Naive B cell (primary cell): Measurements from ENCODE around the gene RPL28. TPM values are rescaled to one million over a fixed set of nuclear protein-coding genes. Genes with fewer than 3 reads are reported as not detected.
A peak's percentile ranks its signal among the peaks of the same experiment; 100 is the strongest.

ENCODE experiments used
- ATAC-seq, 2 donors: fragments of 150-1000 bp; cut with Tn5 transposase; 2 replicates each; pipeline ENCODE4 v1.10.0; 2021; ENCODE audit warnings: low read depth in 2 of 2, mild to moderate bottlenecking in 2 of 2, moderate library complexity in 2 of 2
- DNase-seq: peaks from one replicate; pipeline ENCODE4 v3.0.0; 2022
- H3K27ac Mint-ChIP-seq, 6 donors: one replicate each; pipeline ENCODE4 v1.8.0; 2020 to 2022; ENCODE audit warnings: mild to moderate bottlenecking in 6 of 6, mixed read lengths in 6 of 6, moderate library complexity in 5 of 6, inconsistent platforms in 2 of 6
- H3K27me3 Mint-ChIP-seq, 3 donors: one replicate each; pipeline ENCODE4 v1.8.0; 2021 to 2022; ENCODE audit warnings: mixed read lengths in 3 of 3, mild to moderate bottlenecking in 1 of 3
- H3K36me3 Mint-ChIP-seq, 2 donors: one replicate each; pipeline ENCODE4 v1.8.0; 2020 to 2022; ENCODE audit warnings: mixed read lengths in 2 of 2, inconsistent platforms in 1 of 2, mild to moderate bottlenecking in 1 of 2
- H3K4me1 Mint-ChIP-seq, 3 donors: one replicate each; pipeline ENCODE4 v1.8.0; 2020 to 2022; ENCODE audit warnings: mixed read lengths in 3 of 3, inconsistent platforms in 1 of 3, mild to moderate bottlenecking in 1 of 3, moderate library complexity in 1 of 3
- H3K4me3 Mint-ChIP-seq, 8 donors: one replicate each; pipeline ENCODE4 v1.8.0; 2020 to 2022; ENCODE audit warnings: mild to moderate bottlenecking in 8 of 8, mixed read lengths in 8 of 8, moderate library complexity in 8 of 8, inconsistent platforms in 2 of 8
- H3K9me3 Mint-ChIP-seq, 7 donors: one replicate each; pipeline ENCODE4 v1.8.0; 2020 to 2022; ENCODE audit warnings: mixed read lengths in 7 of 7, mild to moderate bottlenecking in 5 of 7, inconsistent platforms in 2 of 7, moderate library complexity in 1 of 7
- polyA plus RNA-seq, 6 donors: library from polyadenylated mRNA; unstranded; fragments of 300-500 nt; fragmentation: Illumina TruSeq; gene quantifications; one replicate each; pipeline ENCODE4 v1.2.3, GENCODE V29; 2021; ENCODE audit warnings: low read depth in 6 of 6

Gene RPL28
- polyA plus RNA-seq, result 100 to 1,000 TPM; 229 to 734 (median 601) TPM

GRCh38 chr19:55385724-55386492, at the start of gene RPL28:
RPL28 (plus strand) TSS chr19:55385932; CDS start chr19:55386358, 426 bp downstream.
- Mint-ChIP-seq H3K36me3 (peaks cover 0 to 8% of the 10 kb centered on the region in 2 donors), H3K4me1 (peaks cover 50 to 82% (median 76%) of the 10 kb centered on the region in 3 donors), H3K9me3 (peaks cover 0 to 5% (median 0%) of the 10 kb centered on the region in 7 donors), H3K27me3 (no peaks in the 10 kb centered on the region), H3K4me3 (peak within 1 kb of the TSS; percentile 91 to 100 (median 100)), H3K27ac (peak within 1 kb of the TSS; percentile 99 to 100 (median 100))
- ATAC-seq, result peak; percentile 77 to 80
- DNase-seq, result peak; percentile 98

GRCh38 chr19:55336101-55336500, 49.6 kb upstream of the RPL28 start:
- H3K4me1 Mint-ChIP-seq, result peaks cover 20 to 25% (median 22%) of the 10 kb centered on the region in 3 donors
- ATAC-seq, result no peak
- peak overlapping the region in 3 of 6 donors; percentile 39 to 96 (median 64) for H3K27ac Mint-ChIP-seq

GRCh38 chr19:55339105-55339888, 46.4 kb upstream of the RPL28 start, which contains the start of gene KMT5C:
KMT5C (plus strand) TSS chr19:55339876; CDS start chr19:55341937, 2,061 bp downstream.
- peak; percentile 72 to 73 for ATAC-seq
- Mint-ChIP-seq H3K36me3 (no peaks in the 10 kb centered on the region), H3K27ac (peak within 1 kb of the TSS; percentile 95 to 99 (median 98)), H3K4me3 (peak within 1 kb of the TSS; percentile 81 to 98 (median 94)), H3K4me1 (peaks cover 26 to 28% (median 26%) of the 10 kb centered on the region in 3 donors), H3K27me3 (peaks cover 16 to 46% (median 22%) of the 10 kb centered on the region in 3 donors), H3K9me3 (no peaks in the 10 kb centered on the region)
- DNase-seq, result peak; percentile 100

More at GRCh38 chr19:55336101-55336500, 49.6 kb upstream of the RPL28 start:
- Mint-ChIP-seq H3K27me3 (peaks cover 24 to 55% (median 33%) of the 10 kb centered on the region in 3 donors), H3K9me3 (no peaks in the 10 kb centered on the region), H3K4me3 (no peak overlapping the region), H3K36me3 (no peaks in the 10 kb centered on the region)
- DNase-seq, result no peak

- Mint-ChIP-seq H3K4me1 (peaks cover 26 to 28% (median 26%) of the 10 kb centered on the region in 3 donors), H3K9me3 (no peaks in the 10 kb centered on the region), H3K27me3 (peaks cover 16 to 40% (median 22%) of the 10 kb centered on the region in 3 donors), H3K27ac (peak overlapping the region; percentile 95 to 99 (median 98)), H3K36me3 (no peaks in the 10 kb centered on the region), H3K4me3 (peak overlapping the region; percentile 81 to 98 (median 94))
- ATAC-seq (no peak), DNase-seq (no peak)
These were observed 45.6 kb upstream of the RPL28 start for GRCh38 chr19:55339889-55340783.

- no peaks in the 10 kb centered on the region for H3K9me3 Mint-ChIP-seq
- peaks cover 16 to 34% (median 22%) of the 10 kb centered on the region in 3 donors for H3K27me3 Mint-ChIP-seq
- H3K36me3 Mint-ChIP-seq, result no peaks in the 10 kb centered on the region
- DNase-seq, result no peak
- ATAC-seq, result no peak
- peak overlapping the region in 5 of 6 donors; percentile 60 to 98 (median 81) for H3K27ac Mint-ChIP-seq
- H3K4me1 Mint-ChIP-seq, result peaks cover 26 to 28% (median 26%) of the 10 kb centered on the region in 3 donors
- H3K4me3 Mint-ChIP-seq, result peak overlapping the region; percentile 78 to 97 (median 86)
These were observed 45.0 kb upstream of the RPL28 start for GRCh38 chr19:55340784-55341147.

- Mint-ChIP-seq H3K27ac (peak overlapping the region in 4 of 6 donors; percentile 72 to 98 (median 92)), H3K36me3 (no peaks in the 10 kb centered on the region), H3K27me3 (peaks cover 16 to 30% (median 21%) of the 10 kb centered on the region in 3 donors), H3K4me3 (peak overlapping the region; percentile 78 to 97 (median 86)), H3K9me3 (no peaks in the 10 kb centered on the region), H3K4me1 (peaks cover 26 to 28% (median 26%) of the 10 kb centered on the region in 3 donors)
- no peak for DNase-seq
- no peak for ATAC-seq
These were observed 44.6 kb upstream of the RPL28 start for GRCh38 chr19:55341171-55341588.

GRCh38 chr19:55341595-55342531, 43.9 kb upstream of the RPL28 start:
- Mint-ChIP-seq H3K4me3 (peak overlapping the region in 6 of 8 donors; percentile 9 to 82 (median 52)), H3K9me3 (no peaks in the 10 kb centered on the region), H3K4me1 (peaks cover 26 to 28% (median 26%) of the 10 kb centered on the region in 3 donors), H3K36me3 (no peaks in the 10 kb centered on the region), H3K27ac (peak overlapping the region in 5 of 6 donors; percentile 72 to 98 (median 82)), H3K27me3 (peaks cover 13 to 23% (median 14%) of the 10 kb centered on the region in 3 donors)
- DNase-seq (no peak), ATAC-seq (no peak)

GRCh38 chr19:55344444-55344843, 41.3 kb upstream of the RPL28 start:
- no peak overlapping the region for H3K4me3 Mint-ChIP-seq

GRCh38 chr19:55345101-55345817, 40.5 kb upstream of the RPL28 start:
- ATAC-seq (no peak), DNase-seq (no peak)
- peak overlapping the region in 1 of 8 donors; percentile 34 for H3K4me3 Mint-ChIP-seq
- peak overlapping the region in 2 of 6 donors; percentile 80 to 81 for H3K27ac Mint-ChIP-seq
- H3K9me3 Mint-ChIP-seq, result no peaks in the 10 kb centered on the region
- no peaks in the 10 kb centered on the region for H3K36me3 Mint-ChIP-seq
- peaks cover 0 to 11% (median 10%) of the 10 kb centered on the region in 3 donors for H3K27me3 Mint-ChIP-seq
- H3K4me1 Mint-ChIP-seq, result peaks cover 9 to 14% (median 13%) of the 10 kb centered on the region in 3 donors

More at GRCh38 chr19:55344444-55344843, 41.3 kb upstream of the RPL28 start:
- no peak for DNase-seq
- Mint-ChIP-seq H3K27ac (peak overlapping the region in 1 of 6 donors; percentile 47), H3K27me3 (peaks cover 4 to 11% (median 9%) of the 10 kb centered on the region in 3 donors), H3K9me3 (no peaks in the 10 kb centered on the region), H3K36me3 (no peaks in the 10 kb centered on the region), H3K4me1 (peaks cover 16 to 21% (median 18%) of the 10 kb centered on the region in 3 donors)
- ATAC-seq, result no peak

- DNase-seq, result no peak
- Mint-ChIP-seq H3K9me3 (no peaks in the 10 kb centered on the region), H3K36me3 (no peaks in the 10 kb centered on the region), H3K4me1 (peaks cover under 1 to 8% (median 6%) of the 10 kb centered on the region in 3 donors), H3K4me3 (no peak overlapping the region), H3K27ac (peak overlapping the region in 1 of 6 donors; percentile 80), H3K27me3 (peaks cover 3 to 14% (median 13%) of the 10 kb centered on the region in 3 donors)
- no peak for ATAC-seq
These were observed 39.7 kb upstream of the RPL28 start for GRCh38 chr19:55345818-55346724.
